Uterus (tissue), 2 donors: ENCODE data around the gene LLGL2.

Source experiments
- CTCF ChIP-seq, 4 experiments: fragments of 200-600 bp in 2 of 4; fragments of 450-650 bp in 2 of 4; sonication (generic) in 2 of 4; IDR thresholded peaks; one replicate each; pipeline ENCODE4 v1.5.1; 2016 to 2019; ENCODE audit warnings: antibody characterized with exemption in 4 of 4, mild to moderate bottlenecking in 2 of 4, moderate library complexity in 1 of 4
- POLR2A ChIP-seq, 2 donors: fragments of 450-650 bp; IDR thresholded peaks; one replicate each; pipeline ENCODE4 v1.6.1; 2016; ENCODE audit warnings: antibody characterized with exemption in 2 of 2, mild to moderate bottlenecking in 1 of 2, moderate library complexity in 1 of 2

GRCh38 chr17:75485688-75486087, 39.8 kb upstream of the LLGL2 start:
- TF ChIP-seq POLR2A (IDR thresholded peaks at IDR 0.05): no peak
- TF ChIP-seq CTCF (IDR thresholded peaks at IDR 0.05): no peak
